GM12878 (cell line): ENCODE data around the gene NCAN. TPM values are rescaled to one million over a fixed set of nuclear protein-coding genes. Genes with fewer than 3 reads are reported as not detected.

Experiments used
- ATAC-seq: fragments of 200-7000 bp; cut with Tn5 transposase; 3 replicates; pipeline ENCODE4 v1.9.1; 2020; ENCODE audit warnings: mild to moderate bottlenecking, moderate library complexity
- BruUV-seq: library from RNA; stranded (reverse); fragments of 400-500 nt; replicated peaks from 2 replicates; lab custom pipeline; 2021; lab: Mats Ljungman, UMichigan
- CTCF ChIA-PET: fragments of 300-600 bp; sonication (Branson Sonifier 250); formaldehyde crosslinking; extraction: SDS; loops from one replicate; lab custom pipeline; 2021; ENCODE audit warnings: inconsistent platforms; lab: Yijun Ruan, JAX
- POLR2A ChIA-PET: fragments of 350-600 bp; formaldehyde crosslinking; extraction: SDS; loops from one replicate; lab custom pipeline; 2021; ENCODE audit warnings: inconsistent platforms; lab: Charles Lee
- RAD21 ChIA-PET: fragments of 300-600 bp; sonication (Branson Sonifier 250); formaldehyde crosslinking; loops from one replicate; lab custom pipeline; 2023; ENCODE audit warnings: antibody characterized with exemption; ENCODE audit not compliant: unreplicated experiment; lab: Charles Lee
- SMC1A ChIA-PET: fragments of 300-600 bp; sonication (Branson Sonifier 250); formaldehyde crosslinking; loops from one replicate; lab custom pipeline; 2023; ENCODE audit not compliant: unreplicated experiment, uncharacterized antibody; lab: Charles Lee
- DNase-seq: peaks from one replicate; pipeline ENCODE4 v3.0.0-alpha.2; 2011; ENCODE audit warnings: low read depth, low spot score
- FAIRE-seq: peaks from 3 replicates; lab custom pipeline; 2011; peaks lifted over from hg19 to GRCh38; lab: Jason Lieb, UNC
- H2AFZ ChIP-seq: 2 replicates; pipeline ENCODE4 v1.6.0; 2011; ENCODE audit warnings: low read depth, low read length, control low read depth; ENCODE audit not compliant: control insufficient read depth
- H3K27ac ChIP-seq: 2 replicates; pipeline ENCODE4 v1.5.1; 2011; ENCODE audit warnings: control low read depth; ENCODE audit not compliant: control insufficient read depth, insufficient read depth
- H3K27me3 ChIP-seq, 2 experiments: replicated peaks in 1 of 2; 2 replicates each; pipeline versions ENCODE4 v1.6.0 to v1.6.1; 2011; ENCODE audit warnings: low read length in 1 of 2; ENCODE audit not compliant: control insufficient read depth in 2 of 2, insufficient read depth in 2 of 2
- H3K36me3 ChIP-seq, 2 experiments: 2 replicates each; pipeline ENCODE4 v1.5.1; 2011; ENCODE audit warnings: low read length in 1 of 2; ENCODE audit not compliant: control insufficient read depth in 2 of 2, insufficient read depth in 2 of 2
- H3K4me1 ChIP-seq: 2 replicates; pipeline ENCODE4 v1.6.1; 2011; ENCODE audit warnings: mild to moderate bottlenecking, low read length, moderate library complexity, mixed read lengths; ENCODE audit not compliant: control insufficient read depth, insufficient read depth
- H3K4me2 ChIP-seq: 2 replicates; pipeline ENCODE4 v1.6.0; 2011; ENCODE audit warnings: control low read depth; ENCODE audit not compliant: control insufficient read depth, insufficient read depth
- H3K4me3 ChIP-seq: fragments of 200-600 bp; sonication (generic); 2 replicates; pipeline ENCODE4 v1.5.1; 2016
- H3K79me2 ChIP-seq: 2 replicates; pipeline ENCODE4 v1.6.0; 2011; ENCODE audit warnings: low read length; ENCODE audit not compliant: control insufficient read depth, insufficient read depth
- H3K9ac ChIP-seq: 2 replicates; pipeline ENCODE4 v1.8.0; 2011; ENCODE audit warnings: low read length, control low read depth, mixed read lengths; ENCODE audit not compliant: control insufficient read depth, insufficient read depth
- H3K9me3 ChIP-seq: replicated peaks from 3 replicates; pipeline ENCODE4 v1.5.1; 2011; ENCODE audit warnings: mild to moderate bottlenecking, low read length; ENCODE audit not compliant: control insufficient read depth, insufficient read depth
- H4K20me1 ChIP-seq: 2 replicates; pipeline ENCODE4 v1.6.0; 2011; ENCODE audit not compliant: control insufficient read depth, insufficient read depth
- CREB1 ChIP-seq: IDR thresholded peaks from 2 replicates; pipeline ENCODE4 v1.6.1; 2012; ENCODE audit warnings: low read depth, mild to moderate bottlenecking, inconsistent platforms
- HDAC6 ChIP-seq: fragments of 200-600 bp; sonication (generic); IDR thresholded peaks from one replicate; pipeline ENCODE4 v1.8.0; 2017; ENCODE audit warnings: antibody characterized with exemption; ENCODE audit not compliant: unreplicated experiment
- IKZF1 ChIP-seq: fragments of 450-650 bp; conservative IDR thresholded peaks from 2 replicates; pipeline ENCODE4 v1.6.1; 2017; ENCODE audit warnings: antibody characterized with exemption, mild to moderate bottlenecking
- MEF2B ChIP-seq: fragments of 450-650 bp; IDR thresholded peaks from 2 replicates; pipeline ENCODE4 v1.6.1; 2018; ENCODE audit warnings: mild to moderate bottlenecking, moderate library complexity; ENCODE audit not compliant: partially characterized antibody, poor library complexity, severe bottlenecking
- NR2F1 ChIP-seq: fragments of 450-650 bp; conservative IDR thresholded peaks from 2 replicates; pipeline ENCODE4 v1.6.1; 2017; ENCODE audit warnings: mild to moderate bottlenecking
- POLR2A ChIP-seq: IDR thresholded peaks from 2 replicates; pipeline ENCODE4 v1.6.1; 2011; ENCODE audit warnings: low read depth, mild to moderate bottlenecking, low read length
- POU2F2 ChIP-seq: IDR thresholded peaks from 3 replicates; pipeline ENCODE4 v1.6.1; 2011; ENCODE audit warnings: low read depth, mild to moderate bottlenecking, low read length, borderline replicate concordance
- SMARCA5 ChIP-seq: fragments of 450-650 bp; IDR thresholded peaks from 2 replicates; pipeline ENCODE4 v1.6.1; 2017; ENCODE audit warnings: mild to moderate bottlenecking
- TCF3 ChIP-seq: IDR thresholded peaks from 2 replicates; pipeline ENCODE4 v1.6.1; 2012; ENCODE audit warnings: low read depth, mild to moderate bottlenecking, low read length, borderline replicate concordance; ENCODE audit not compliant: insufficient read depth
- ZNF217 ChIP-seq: fragments of 450-650 bp; IDR thresholded peaks from 2 replicates; pipeline ENCODE4 v1.6.1; 2017; ENCODE audit warnings: antibody characterized with exemption, mild to moderate bottlenecking
- WGBS: methylation state at CpG from one replicate; pipeline ENCODE4 v1.1.6; 2016; ENCODE audit warnings: low lambda C conversion rate; ENCODE audit not compliant: insufficient replicate concordance, insufficient coverage; ENCODE audit errors: missing lambda C conversion rate; 5-methylcytosine and 5-hydroxymethylcytosine counted together
- in situ Hi-C: fragments of 300-500 bp; cut with MboI; formaldehyde crosslinking; loops from 9 replicates; pipeline ENCODE4 v1.14.3; 2018; ENCODE audit warnings: mixed read lengths
- intact Hi-C: fragments of 100-400 bp; cut with micrococcal nuclease; formaldehyde crosslinking; loops from one replicate; pipeline ENCODE4 v1.14.2; 2022; ENCODE audit not compliant: unreplicated experiment
- polyA plus RNA-seq, 11 experiments: library from polyadenylated mRNA; depleted of rRNA in 4 of 11; unstranded in 6 of 11; stranded (reverse) in 5 of 11; fragments of >200 nt; fragmentation: Nextera tagmentation in 4 of 11; fragmentation: Illumina TruSeq in 1 of 11; extraction: Ambion mirVana in 4 of 11; extraction: Trizol in 1 of 11; gene quantifications; 1 replicate in 1 of 11; 2 replicates in 10 of 11; pipeline versions ENCODE4 v1.2.1 to v1.2.3, GENCODE V29; 2011 to 2016; ENCODE audit warnings: inconsistent platforms in 2 of 11, missing spikeins in 2 of 11, low read depth in 1 of 11
- total RNA-seq, 4 experiments: library from RNA; depleted of rRNA in 3 of 4; stranded (reverse); fragments of >200 nt in 3 of 4; fragmentation: Illumina TruSeq in 1 of 4; extraction: Trizol in 1 of 4; gene quantifications; 2 replicates each; pipeline versions ENCODE4 v1.2.1 to v1.2.3, GENCODE V29; 2013 to 2021
- TF ChIP-seq, protein P1 (sequence below): IDR thresholded peaks from 2 replicates; pipeline ENCODE4 v1.6.1; 2011; ENCODE audit warnings: low read depth, mild to moderate bottlenecking, low read length, moderate library complexity, borderline replicate concordance; ENCODE audit errors: extremely low read depth

The NCAN gene
- total and polyA plus RNA-seq, 10 of the 15 experiments (the other 5 are each of a cell fraction or from before 2014, with no cell fraction given), result 0.02 to 0.34 (median 0.12) TPM; not detected in 1

DNA sequence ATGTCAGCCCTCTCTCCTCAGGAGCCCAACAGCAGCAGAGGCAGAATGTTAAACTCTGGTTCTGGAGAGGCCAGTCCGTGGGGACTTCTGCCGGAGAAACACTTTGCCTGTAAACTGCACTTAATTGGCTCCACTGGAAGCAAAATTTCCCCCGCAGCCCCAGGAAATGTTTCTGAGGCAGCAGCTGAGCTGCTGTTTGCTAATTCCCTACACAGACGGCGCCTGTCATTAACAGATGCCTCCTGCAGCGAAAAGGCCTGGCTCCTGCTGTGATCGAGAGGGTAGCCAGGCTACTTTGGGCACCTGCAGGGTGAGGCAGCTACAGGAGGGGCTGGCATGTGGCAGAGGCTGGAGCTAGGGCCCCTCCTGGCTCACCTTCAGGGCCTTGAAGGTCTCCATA, 66.6 kb downstream of the NCAN start:
- H2AFZ ChIP-seq, result no peak overlapping the region
- H3K27ac ChIP-seq, result no peak overlapping the region
- DNase-seq (no peak), FAIRE-seq (no peak), ATAC-seq (no peak)
- 89% methylated on average over 7 of the region's 7 CpGs for WGBS
- H3K4me2 ChIP-seq, result no peak overlapping the region
- intact Hi-C loops (no loop called here), in situ Hi-C loops (no loop called here)
- H3K9ac ChIP-seq, result no peak overlapping the region
- ChIA-PET RAD21 (no interaction called here), POLR2A (no interaction called here), CTCF (no interaction called here), SMC1A (no interaction called here)
- BruUV-seq, result no TSS peak
- no peak for TF ChIP-seq POU2F2
- no peak for TF ChIP-seq MEF2B
- no peak for TF ChIP-seq IKZF1
- no peak for TF ChIP-seq TCF3
- peaks cover 4 to 16% of the 10 kb centered on the region in 2 experiments; a peak in 3 of 4 replicates for H3K36me3 ChIP-seq
- no peak overlapping the region for H3K4me3 ChIP-seq
- no peaks in the 10 kb centered on the region for H3K79me2 ChIP-seq
- no peaks in the 10 kb centered on the region for H3K9me3 ChIP-seq
- H3K27me3 ChIP-seq, result no peaks in the 10 kb centered on the region
- no peaks in the 10 kb centered on the region for H3K4me1 ChIP-seq
- no peaks in the 10 kb centered on the region for H4K20me1 ChIP-seq

DNA sequence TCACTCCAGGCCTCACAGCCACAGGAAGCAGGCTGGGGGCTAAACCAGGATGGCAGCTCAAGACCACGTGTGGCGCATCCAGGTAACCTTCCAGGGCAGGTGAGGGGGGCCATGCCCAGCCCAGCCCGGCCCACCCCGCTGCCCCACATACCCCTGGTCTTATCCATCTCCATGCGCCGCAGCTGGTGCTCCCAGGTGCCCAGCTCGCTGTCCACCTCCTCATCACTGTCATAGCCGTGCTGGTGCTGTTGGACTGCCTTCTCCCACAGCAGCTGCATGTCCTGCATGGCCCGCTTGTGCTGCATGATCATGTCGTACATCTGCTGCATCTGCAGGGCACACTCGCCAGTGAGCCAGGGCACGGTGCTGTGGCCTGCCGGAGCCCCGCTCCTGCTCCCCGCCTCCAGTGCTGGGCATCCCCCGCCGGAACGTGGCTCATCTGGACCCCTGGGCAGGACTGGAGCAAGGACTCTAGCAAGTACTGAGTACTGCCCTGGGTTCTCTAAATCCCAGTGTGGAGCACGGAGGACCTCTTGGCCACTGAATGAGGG, 67.4 kb downstream of the NCAN start:
- in situ Hi-C loops, result no loop called here
- H2AFZ ChIP-seq, result no peak overlapping the region
- no peaks in the 10 kb centered on the region for H3K4me1 ChIP-seq
- no peak overlapping the region for H3K4me2 ChIP-seq
- no peaks in the 10 kb centered on the region for H3K27me3 ChIP-seq
- ATAC-seq (no peak), DNase-seq (no peak), FAIRE-seq (no peak)
- no peaks in the 10 kb centered on the region for H3K79me2 ChIP-seq
- ChIA-PET RAD21 (no interaction called here), POLR2A (no interaction called here), CTCF (no interaction called here), SMC1A (no interaction called here)
- no TSS peak for BruUV-seq
- TF ChIP-seq SMARCA5, result no peak
- no peak for TF ChIP-seq CREB1
- TF ChIP-seq ZNF217, result no peak
- TF ChIP-seq, protein P1, sequence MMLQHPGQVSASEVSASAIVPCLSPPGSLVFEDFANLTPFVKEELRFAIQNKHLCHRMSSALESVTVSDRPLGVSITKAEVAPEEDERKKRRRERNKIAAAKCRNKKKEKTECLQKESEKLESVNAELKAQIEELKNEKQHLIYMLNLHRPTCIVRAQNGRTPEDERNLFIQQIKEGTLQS, result no peak
- no peak for TF ChIP-seq NR2F1
- 0 out of 2 replicates have a peak, but pooled peaks have one; percentile 21 for TF ChIP-seq POLR2A
- TF ChIP-seq HDAC6, result no peak
- intact Hi-C loops, result no loop called here
- H3K9me3 ChIP-seq, result no peaks in the 10 kb centered on the region
- no peak overlapping the region for H3K4me3 ChIP-seq
- WGBS, result 94% methylated on average over 19 of the region's 19 CpGs
- no peak overlapping the region for H3K27ac ChIP-seq
- peaks cover 4 to 19% of the 10 kb centered on the region in 2 experiments; a peak in 3 of 4 replicates for H3K36me3 ChIP-seq
- no peaks in the 10 kb centered on the region for H4K20me1 ChIP-seq
- no peak overlapping the region for H3K9ac ChIP-seq
